Iris pigment epithelial cell (primary cell): ENCODE measurements around the gene SGIP1.
"Not testable (repeated sequence)": the region's sequence is repeated elsewhere in the genome, so short reads cannot be mapped to it uniquely, and the experiment has no call there.

ENCODE experiments used
- DNase-seq: peaks from one replicate; pipeline ENCODE4 v3.0.0-alpha.2; 2011; ENCODE audit warnings: low read depth

Gene SGIP1

DNA sequence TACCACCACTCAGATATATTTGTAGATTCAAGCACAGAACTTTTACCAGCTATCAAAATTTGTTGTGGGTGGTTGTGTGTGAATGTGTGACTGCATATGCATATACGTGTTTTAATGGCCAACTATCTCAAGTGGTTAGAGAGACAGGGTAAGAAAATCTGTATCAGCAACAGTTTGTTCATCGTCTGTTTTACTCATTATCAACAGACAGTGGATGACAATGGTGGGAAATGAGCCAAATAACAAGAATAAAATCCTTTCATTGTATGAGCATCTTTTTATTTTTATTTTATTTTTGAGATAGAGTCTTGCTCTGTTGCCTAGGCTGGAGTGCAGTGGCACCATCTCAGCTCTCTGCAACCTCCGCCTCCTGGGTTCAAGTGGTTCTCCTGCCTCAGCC, 195.6 kb downstream of the SGIP1 start:
- DNase-seq: no peak

DNA sequence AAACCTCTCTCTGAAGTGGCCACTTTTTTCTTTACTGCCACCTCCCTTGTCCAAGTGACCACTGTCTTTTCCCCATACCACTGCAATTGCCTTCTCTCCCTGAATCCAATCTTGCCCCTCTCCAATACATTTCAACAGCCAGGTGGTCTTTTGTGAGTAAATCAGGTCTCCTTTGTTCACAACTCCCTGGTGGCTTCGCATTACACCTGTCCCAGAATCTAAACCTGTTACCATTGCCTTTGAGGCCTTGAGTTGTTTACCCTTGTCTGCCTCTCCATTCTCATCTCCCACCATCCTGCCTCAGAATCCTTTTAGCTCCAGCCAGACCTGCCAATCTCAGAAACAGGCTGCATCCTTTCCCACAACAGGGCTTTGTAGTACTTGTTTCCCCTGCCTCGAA, 196.5 kb downstream of the SGIP1 start:
- no peak for DNase-seq

DNA sequence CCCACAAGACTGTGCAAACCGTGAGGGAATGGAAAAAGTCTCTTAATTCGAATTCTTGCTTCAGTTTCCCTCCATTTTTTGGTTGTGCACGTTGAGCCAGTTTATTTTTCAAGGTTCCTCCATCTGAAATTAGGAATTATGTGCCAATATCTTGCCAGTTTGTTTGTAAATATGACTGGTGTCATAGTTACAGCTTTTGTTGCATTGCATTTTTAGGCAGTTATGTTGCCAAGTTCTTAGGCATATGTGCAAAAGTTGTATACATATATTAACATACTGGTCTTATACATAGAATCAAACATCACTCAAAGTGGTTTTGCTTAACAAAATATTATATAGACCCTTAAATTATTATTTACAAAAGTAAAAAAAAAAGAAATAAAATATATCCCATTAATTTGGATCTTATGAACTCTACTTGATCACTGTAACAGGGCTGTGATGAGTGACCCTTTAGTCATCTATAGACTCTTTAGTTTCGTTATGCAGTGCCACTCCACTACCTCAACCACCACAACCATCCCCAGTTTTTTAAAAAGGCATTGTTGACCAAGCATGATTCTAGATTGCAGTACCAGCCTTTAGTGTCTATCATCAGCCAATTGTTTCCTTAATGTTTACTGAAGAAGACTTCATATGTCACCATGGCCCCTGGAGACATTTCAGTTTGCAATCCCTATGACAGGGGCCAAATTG, 197.4 kb downstream of the SGIP1 start:
- no peak for DNase-seq

DNA sequence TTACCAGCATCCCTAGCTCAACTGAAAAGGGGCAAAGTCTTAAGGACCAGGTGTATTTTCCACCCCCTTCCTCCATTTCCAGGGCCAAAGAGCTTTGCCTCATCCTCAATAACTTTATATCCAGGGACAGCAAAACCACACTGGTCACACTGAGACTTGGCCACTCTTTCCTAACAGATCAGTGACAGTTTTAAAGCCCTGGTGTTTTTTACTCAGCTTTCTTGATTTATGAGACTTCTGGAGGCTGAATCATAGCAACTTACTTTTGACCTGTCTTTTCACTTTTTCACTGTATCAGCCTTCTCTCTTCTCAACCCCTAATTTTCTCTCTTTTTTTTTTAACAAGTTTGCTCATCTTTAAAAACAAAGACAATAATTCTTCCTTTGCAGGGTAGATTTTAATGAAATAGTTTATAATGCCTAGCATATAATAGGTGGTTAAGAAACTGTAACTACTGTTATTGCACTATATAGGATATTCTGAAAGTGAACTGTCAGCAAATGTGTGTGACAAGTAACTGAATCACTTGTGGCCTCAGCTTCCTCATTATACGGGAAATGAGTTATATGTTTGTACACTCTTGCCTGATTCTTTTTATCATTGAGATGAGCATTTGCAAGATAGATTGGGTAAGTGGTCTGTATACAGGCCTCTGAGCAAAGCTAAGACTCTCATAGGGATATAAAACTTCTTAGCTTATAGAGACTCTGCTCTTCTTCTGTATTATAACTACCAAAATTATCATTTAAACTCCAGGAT, 198.6 kb downstream of the SGIP1 start:
- no peak for DNase-seq

DNA sequence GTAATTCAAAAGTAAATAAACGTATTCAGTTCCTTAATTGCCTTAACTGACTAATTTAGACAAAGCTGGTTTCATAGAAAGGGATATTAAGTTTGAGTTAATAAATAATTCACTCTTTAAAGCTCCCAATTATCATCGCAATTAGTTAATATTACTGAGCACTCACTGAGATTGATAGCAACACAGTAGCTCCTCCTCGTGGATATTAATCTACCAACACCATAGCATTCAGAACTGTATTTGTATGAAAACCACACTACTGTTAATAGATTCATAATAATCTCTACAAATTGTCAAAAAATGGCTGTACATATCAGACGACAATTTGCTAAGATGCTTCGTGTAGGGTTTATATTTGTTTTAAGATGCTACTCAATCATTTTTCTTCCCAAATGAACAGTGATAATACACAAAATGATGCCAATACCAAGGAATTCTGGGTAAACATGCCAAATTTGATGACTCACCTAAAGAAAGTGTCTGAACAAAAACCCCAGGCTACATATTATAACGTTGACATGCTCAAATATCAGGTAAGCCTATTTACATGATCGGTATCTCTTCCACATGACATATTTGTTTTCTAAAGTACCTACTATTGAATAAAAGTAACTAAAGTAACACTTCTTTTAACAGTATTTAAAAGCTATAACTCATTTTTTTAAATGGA, 199.5 kb downstream of the SGIP1 start:
- peak; percentile 49 for DNase-seq

DNA sequence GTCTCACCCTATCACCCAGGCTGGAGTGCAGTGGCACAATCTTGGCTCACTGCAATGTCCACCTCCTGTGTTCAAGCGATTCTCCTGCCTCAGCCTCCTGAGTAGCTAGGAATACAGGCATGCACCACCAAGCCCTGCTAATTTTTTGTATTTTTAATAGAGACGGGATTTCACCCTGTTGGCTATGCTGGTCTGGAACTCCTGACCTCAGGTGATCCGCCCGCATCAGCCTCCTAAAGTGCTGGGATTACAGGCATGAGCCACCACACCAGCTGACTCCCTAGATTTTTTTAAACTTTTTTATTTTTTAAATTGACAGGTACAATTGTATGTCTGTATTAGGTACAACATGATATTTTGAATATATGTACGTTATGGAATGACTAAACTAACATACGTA, 200.6 kb downstream of the SGIP1 start:
- not testable (repeated sequence) for DNase-seq

DNA sequence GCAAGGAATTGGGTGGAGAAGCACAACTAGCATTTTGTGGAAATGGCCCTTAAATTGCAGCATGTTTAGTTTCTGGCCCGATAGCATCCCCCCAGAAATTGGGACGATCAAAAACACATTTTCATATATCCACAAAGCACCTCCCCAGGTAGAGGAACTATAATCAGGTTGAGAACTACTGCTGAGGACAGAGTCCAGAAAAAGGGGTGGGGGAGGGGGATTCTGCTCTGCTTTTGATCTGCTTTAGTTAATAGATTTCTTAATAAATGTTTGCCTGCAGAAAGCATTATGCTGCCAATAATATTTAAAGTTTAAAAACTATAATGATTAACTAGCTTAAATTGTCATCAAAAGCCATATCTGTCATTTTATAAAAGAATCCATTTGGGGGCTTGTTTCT, 203.9 kb downstream of the SGIP1 start:
- no peak for DNase-seq

- DNase-seq: no peak
These were observed 205.6 kb downstream of the SGIP1 start for GRCh38 chr1:66739401-66740157.

DNA sequence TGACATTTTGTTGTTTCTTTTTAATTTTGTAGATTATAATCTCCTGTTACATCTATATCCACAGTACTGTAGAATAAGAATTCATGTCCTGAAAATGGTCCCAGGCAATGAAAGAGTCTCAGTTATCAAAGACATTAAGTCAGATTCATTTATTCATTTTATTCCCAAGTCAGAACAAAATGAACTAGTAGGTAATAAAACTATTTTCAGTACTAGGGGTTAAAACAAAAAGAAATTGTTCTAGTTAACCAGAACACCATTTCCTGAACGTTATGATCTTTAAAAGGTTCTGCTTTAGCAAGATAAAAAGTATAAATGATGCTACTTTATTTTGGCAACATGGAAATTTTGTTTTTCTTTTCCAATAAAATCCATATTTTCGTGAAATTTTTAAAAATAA, 211.5 kb downstream of the SGIP1 start:
- no peak for DNase-seq

DNA sequence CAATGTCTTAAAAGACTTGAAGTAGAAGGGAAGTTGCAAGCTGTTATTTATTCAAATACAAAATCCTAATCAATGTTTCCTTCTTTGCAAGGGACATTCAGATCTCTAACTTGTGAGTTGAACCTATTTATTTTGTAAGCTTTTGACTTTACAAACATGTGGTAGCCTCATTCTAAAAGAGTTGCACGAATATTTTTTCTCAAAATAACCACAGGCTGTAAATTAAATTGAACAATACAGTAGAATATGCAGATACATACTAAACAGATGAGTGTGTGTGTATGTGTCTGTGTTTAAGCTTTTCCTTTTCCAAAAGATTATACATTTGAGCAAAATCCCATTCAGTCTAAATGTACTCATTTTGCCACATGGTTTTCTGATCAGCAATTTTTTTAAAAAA, 213.5 kb downstream of the SGIP1 start:
- DNase-seq: no peak

GRCh38 chr1:66750577-66750976, 216.6 kb downstream of the SGIP1 start:
- no peak for DNase-seq

GRCh38 chr1:66751160-66751559, 217.2 kb downstream of the SGIP1 start:
- no peak for DNase-seq

DNA sequence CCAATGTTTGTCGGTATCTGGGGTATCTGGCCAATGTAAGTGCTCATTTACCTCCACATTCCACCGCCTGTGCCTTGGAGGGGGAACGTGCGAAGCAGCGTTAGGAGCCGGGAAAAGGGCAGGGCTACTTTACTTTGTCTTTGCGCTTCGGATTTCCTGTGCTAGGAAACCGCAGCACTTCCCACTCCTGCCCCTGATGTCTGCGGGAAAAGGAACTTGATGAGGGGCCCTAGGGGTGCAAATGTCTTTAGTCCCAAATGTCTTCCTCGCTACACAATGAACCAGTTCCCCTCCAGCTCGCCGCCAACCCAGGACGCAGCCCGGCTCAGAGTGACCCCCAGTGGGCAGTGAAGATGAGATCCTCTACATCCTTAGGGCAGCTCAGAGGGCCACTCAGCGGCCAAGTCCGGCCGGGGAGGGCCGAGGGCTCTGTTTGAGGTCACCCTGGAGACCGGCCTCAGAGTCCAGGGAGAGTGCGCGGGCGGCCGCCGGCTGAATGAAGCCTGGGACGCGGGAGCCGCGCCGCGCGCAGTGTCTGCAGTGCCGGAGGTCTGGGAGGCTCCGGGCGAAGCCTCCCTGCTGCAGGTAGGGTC, 218.1 kb downstream of the SGIP1 start, which contains the start of gene DYNLT5:
DYNLT5 (plus strand) TSS at position 460 of the 593 bp plus-strand sequence. CDS start 2,200 bp downstream, outside the sequence.
- DNase-seq: peak; percentile 58

GRCh38 chr1:66752671-66753371, 218.9 kb downstream of the SGIP1 start:
- no peak for DNase-seq

DNA sequence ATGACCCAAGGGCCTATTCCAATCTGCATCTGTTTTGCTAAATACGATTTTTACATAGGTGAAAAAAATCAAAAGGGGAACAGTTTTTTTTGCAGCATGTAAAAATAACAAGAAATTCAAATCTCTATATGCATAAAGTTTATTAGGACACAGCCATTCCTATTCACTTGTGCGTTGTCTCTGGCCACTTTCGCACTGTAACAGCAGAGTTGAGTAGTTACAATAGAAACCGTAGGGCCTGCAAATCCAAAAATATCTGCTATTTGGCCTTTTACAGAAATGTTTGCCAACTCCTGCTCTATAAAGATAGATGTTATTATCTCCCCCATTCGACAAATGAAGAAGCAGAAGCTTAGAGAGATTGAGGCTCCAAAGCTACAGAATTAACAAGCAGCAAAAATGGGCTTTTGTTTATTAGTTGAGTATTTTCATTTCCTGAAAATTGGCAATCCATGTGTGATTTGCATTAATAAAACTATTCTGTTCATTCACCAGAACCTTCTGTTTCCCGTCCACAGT, 223.8 kb downstream of the SGIP1 start:
- DNase-seq: no peak

DNA sequence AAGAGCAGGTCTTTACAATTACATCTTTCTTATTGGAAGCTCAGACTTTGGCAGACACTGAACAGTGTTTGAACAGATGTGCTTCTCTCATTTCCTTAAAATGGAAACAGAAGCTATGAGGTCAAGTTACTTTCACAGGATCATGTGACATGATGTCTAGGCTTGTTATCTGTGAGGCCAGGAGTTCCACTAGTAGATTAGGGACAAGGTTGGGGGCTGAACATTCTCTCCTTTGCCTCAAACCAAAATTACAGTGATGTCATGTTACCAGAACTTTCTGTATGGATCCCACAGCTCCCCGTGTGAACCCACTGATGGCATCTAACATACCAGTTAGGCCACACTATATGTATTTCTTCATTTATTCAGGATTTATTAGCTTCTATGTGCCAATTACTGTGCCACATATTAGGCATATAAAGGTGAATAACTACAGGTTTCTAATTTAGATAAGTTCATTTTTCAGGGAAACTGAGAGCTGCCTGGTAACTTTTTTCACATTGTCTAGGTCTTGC, 224.3 kb downstream of the SGIP1 start:
- peak; percentile 29 for DNase-seq

GRCh38 chr1:66760506-66760905, 226.6 kb downstream of the SGIP1 start:
- no peak for DNase-seq

- DNase-seq: peak; percentile 61
These were observed 227.3 kb downstream of the SGIP1 start for GRCh38 chr1:66761221-66761620.

- peak; percentile 68 for DNase-seq
These were observed 231.1 kb downstream of the SGIP1 start for GRCh38 chr1:66764994-66765578.

GRCh38 chr1:66767626-66768025, 233.7 kb downstream of the SGIP1 start:
- DNase-seq: no peak
